K562 (cell line): ENCODE data around the gene FKBP11. TPM values are rescaled to one million over a fixed set of nuclear protein-coding genes. Genes with fewer than 3 reads are reported as not detected.

Experiments
- LCOR ChIP-seq: sonication (generic); formaldehyde crosslinking; IDR thresholded peaks from 2 replicates; pipeline ENCODE4 v1.8.0; 2022; ENCODE audit warnings: mild to moderate bottlenecking, missing genetic modification reagents
- MAZ ChIP-seq, 2 experiments: fragments of 450-650 bp in 1 of 2; sonication (generic) in 1 of 2; formaldehyde crosslinking; IDR thresholded peaks in 1 of 2; conservative IDR thresholded peaks in 1 of 2; 2 replicates each; pipeline versions ENCODE4 v1.4.0 to v1.5.0; 2020; ENCODE audit warnings: mild to moderate bottlenecking in 1 of 2, missing genetic modification reagents in 1 of 2
- RFX1 ChIP-seq: fragments of 450-650 bp; IDR thresholded peaks from 2 replicates; pipeline ENCODE4 v1.6.1; 2016; ENCODE audit warnings: mild to moderate bottlenecking, moderate library complexity
- polyA plus RNA-seq, 8 experiments: library from polyadenylated mRNA; depleted of rRNA in 4 of 8; stranded (reverse) in 5 of 8; unstranded in 3 of 8; fragments of >200 nt; fragmentation: Nextera tagmentation in 2 of 8; fragmentation: Illumina TruSeq in 1 of 8; extraction: Ambion mirVana in 2 of 8; extraction: Trizol in 1 of 8; gene quantifications; 2 replicates each; pipeline versions ENCODE4 v1.2.1 to v1.2.3, GENCODE V29; 2011 to 2014; ENCODE audit warnings: inconsistent platforms in 1 of 8, missing spikeins in 1 of 8
- total RNA-seq, 7 experiments: library from RNA; depleted of rRNA in 6 of 7; stranded (reverse); fragments of >200 nt in 6 of 7; fragmentation: Illumina TruSeq in 2 of 7; extraction: Trizol in 2 of 7; gene quantifications; 2 replicates each; pipeline versions ENCODE4 v1.2.1 to v1.2.3, GENCODE V29; 2011 to 2021; ENCODE audit warnings: low replicate concordance in 1 of 7
- TF ChIP-seq, protein P1 (sequence below): IDR thresholded peaks from 2 replicates; pipeline ENCODE4 v1.6.1; 2011; ENCODE audit warnings: borderline replicate concordance, low read depth, mild to moderate bottlenecking, moderate library complexity, low read length; ENCODE audit not compliant: insufficient read depth, poor library complexity, severe bottlenecking
- TF ChIP-seq, protein P2 (sequence below): IDR thresholded peaks from 2 replicates; pipeline ENCODE4 v1.6.1; 2016; ENCODE audit warnings: missing genetic modification characterization, missing compliant biosample characterization
- TF ChIP-seq, protein P3 (sequence below): sonication (generic); formaldehyde crosslinking; IDR thresholded peaks from 2 replicates; pipeline ENCODE4 v1.8.1; 2023; ENCODE audit warnings: mild to moderate bottlenecking, missing genetic modification reagents, moderate library complexity

FKBP11 gene
- total and polyA plus RNA-seq, 9 of the 15 experiments (the other 6 are each of a cell fraction or from before 2014, with no cell fraction given), result 1.6 to 8.2 (median 5.8) TPM

DNA sequence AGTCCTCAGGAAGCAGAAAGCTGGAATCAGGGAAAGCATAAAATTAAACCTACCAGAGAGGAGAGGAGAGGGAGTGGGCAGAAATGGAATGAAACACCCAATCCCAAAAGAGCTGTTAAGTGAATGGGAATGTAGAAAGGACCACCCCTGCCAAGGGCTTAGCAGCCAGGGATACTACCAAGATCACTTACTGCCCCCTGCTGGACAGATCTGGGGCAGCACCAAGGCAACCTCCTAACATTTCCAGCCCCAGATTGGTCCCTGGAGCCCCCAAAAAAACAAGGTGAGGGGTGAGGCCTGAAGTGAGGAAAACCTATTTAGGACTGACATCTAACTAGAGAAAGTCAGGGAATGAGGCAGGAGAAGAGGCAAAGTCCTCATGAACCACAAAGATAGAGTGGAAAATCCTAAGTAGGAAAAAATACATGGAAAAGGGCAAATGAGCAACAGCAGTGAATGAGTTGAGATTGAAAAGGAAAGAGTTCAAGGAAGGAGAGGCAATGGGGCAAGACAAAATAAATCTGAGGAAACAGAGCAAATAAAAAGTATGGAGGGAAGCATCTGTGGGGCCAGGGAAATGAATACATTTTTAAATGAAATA is 11.2 kb upstream of the FKBP11 start (continued):
- TF ChIP-seq, protein P1, sequence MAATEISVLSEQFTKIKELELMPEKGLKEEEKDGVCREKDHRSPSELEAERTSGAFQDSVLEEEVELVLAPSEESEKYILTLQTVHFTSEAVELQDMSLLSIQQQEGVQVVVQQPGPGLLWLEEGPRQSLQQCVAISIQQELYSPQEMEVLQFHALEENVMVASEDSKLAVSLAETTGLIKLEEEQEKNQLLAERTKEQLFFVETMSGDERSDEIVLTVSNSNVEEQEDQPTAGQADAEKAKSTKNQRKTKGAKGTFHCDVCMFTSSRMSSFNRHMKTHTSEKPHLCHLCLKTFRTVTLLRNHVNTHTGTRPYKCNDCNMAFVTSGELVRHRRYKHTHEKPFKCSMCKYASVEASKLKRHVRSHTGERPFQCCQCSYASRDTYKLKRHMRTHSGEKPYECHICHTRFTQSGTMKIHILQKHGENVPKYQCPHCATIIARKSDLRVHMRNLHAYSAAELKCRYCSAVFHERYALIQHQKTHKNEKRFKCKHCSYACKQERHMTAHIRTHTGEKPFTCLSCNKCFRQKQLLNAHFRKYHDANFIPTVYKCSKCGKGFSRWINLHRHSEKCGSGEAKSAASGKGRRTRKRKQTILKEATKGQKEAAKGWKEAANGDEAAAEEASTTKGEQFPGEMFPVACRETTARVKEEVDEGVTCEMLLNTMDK, result peak; percentile 69
- TF ChIP-seq, protein P2, sequence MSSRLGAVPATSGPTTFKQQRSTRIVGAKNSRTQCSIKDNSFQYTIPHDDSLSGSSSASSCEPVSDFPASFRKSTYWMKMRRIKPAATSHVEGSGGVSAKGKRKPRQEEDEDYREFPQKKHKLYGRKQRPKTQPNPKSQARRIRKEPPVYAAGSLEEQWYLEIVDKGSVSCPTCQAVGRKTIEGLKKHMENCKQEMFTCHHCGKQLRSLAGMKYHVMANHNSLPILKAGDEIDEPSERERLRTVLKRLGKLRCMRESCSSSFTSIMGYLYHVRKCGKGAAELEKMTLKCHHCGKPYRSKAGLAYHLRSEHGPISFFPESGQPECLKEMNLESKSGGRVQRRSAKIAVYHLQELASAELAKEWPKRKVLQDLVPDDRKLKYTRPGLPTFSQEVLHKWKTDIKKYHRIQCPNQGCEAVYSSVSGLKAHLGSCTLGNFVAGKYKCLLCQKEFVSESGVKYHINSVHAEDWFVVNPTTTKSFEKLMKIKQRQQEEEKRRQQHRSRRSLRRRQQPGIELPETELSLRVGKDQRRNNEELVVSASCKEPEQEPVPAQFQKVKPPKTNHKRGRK (tag), result peak; percentile 46
- TF ChIP-seq, protein P3, sequence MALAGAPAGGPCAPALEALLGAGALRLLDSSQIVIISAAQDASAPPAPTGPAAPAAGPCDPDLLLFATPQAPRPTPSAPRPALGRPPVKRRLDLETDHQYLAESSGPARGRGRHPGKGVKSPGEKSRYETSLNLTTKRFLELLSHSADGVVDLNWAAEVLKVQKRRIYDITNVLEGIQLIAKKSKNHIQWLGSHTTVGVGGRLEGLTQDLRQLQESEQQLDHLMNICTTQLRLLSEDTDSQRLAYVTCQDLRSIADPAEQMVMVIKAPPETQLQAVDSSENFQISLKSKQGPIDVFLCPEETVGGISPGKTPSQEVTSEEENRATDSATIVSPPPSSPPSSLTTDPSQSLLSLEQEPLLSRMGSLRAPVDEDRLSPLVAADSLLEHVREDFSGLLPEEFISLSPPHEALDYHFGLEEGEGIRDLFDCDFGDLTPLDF (CRISPR knock-in tag), result no peak
- TF ChIP-seq LCOR (CRISPR knock-in tag) (peak; percentile 85), RFX1 (peak; percentile 41; the same call in 1 of the 2 replicates), MAZ (CRISPR knock-in tag; conservative IDR thresholded peaks at IDR 0.05 in 1 of 2, IDR thresholded peaks at IDR 0.05 in 1 of 2) (0 out of 4 replicates have a peak, but pooled peaks of 1 of the 2 experiments have one; percentile 40)
